HG03280 (cell line): ENCODE measurements around the gene SPATA45.
A peak's percentile ranks its signal among the peaks of the same experiment; 100 is the strongest.
"Not testable (repeated sequence)": the region's sequence is repeated elsewhere in the genome, so short reads cannot be mapped to it uniquely, and the experiment has no call there.

ENCODE experiments used
- ATAC-seq: cut with Tn5 transposase; IDR thresholded peaks from one replicate; pipeline ENCODE4 v1.9.1; 2021; ENCODE audit warnings: mild to moderate bottlenecking, moderate library complexity; ENCODE audit not compliant: unreplicated experiment

SPATA45 gene

DNA sequence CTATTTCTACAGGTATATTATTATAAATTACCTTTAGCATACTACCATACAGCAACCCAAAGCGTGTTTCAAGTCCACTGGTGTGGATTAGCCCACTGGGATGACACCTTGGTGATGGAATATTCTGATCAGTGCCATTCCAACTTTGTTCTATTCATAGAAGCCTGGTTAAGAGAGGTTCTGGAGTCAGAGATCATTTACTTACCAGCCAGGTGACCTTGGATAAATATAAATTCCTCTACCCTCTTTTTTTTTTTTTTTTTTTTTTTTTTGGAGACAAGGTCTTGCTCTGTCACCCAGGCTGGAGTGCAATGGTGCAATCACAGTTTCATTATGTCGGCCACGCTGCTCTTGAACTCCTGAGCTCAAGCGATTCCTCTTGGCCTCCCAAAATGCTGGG lies at the start of gene SPATA45:
Gene SPATA45 (minus strand): TSS at position 101 of the 400 bp plus-strand sequence. CDS start 11,500 bp downstream, outside the sequence.
- ATAC-seq = no peak

DNA sequence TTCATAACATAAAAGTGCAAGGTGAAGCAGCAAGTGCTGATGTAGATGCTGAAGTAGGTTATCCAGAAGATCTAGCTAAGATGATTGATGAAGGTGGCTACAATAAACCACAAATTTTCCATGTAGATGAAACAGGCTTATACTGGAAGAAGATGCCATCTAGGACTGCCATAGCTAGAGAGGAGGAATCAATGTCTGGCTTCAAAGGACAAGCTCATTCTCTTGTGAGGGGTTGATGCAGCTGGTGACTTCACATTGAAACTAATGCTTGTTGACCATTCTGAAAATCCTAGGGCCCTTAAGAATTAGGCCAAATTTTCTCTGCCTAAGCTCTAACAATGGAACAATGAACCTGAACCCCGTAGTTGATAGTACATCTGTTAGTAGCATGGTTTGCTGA lies 44.7 kb upstream of the SPATA45 start:
- ATAC-seq = no peak

DNA sequence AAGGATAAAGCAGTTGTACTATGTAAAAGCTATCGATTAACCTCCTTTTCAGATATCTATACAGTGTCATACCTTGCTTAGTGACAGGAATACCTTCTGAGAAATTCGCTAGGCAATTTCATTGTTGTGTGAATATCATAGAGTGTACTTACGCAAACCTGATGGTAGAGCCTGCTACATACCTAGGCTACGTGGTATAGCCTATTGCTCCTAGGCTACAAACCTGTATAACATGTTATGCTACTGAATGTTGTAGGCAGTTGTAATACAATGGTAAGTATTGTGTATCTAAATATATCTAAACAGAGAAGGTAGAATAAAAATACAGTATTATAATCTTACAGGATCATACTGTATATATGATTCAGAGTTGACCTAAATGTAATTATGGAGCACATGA lies 37.1 kb upstream of the SPATA45 start:
- no peak for ATAC-seq

DNA sequence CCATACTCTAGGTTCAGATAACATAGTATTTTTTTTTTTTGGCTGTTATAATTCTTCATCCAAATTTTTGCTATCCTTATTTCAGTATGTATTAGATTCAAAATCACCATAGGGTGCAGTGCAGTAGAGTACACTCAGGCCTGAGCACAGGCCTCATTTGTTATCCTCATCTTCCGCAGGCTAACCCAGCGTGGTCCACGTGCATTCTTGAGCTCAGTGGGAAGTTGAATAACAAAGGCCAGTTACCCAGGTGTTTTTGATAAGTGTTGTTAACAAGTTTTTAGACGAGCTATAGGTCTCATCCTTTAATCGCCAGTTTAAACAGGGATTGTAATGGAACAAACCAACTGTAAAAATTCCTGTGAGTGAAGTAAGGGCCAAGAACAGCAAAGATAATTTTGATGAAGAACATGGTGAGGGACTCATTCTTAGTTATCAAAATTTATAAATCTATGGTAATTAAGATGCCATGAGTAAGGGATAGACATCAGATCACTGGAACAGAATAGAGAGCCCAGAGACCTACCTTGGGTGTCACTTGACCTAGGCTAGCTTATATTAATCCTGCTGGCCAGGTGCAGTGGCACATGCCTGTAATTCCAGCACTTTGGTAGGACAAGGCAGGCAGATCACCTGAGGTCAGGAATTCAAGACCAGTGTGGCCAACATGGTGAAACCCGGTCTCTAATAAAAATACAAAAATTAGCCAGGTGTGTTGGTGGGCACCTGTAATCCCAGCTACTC lies 32.7 kb upstream of the SPATA45 start:
- no peak for ATAC-seq

DNA sequence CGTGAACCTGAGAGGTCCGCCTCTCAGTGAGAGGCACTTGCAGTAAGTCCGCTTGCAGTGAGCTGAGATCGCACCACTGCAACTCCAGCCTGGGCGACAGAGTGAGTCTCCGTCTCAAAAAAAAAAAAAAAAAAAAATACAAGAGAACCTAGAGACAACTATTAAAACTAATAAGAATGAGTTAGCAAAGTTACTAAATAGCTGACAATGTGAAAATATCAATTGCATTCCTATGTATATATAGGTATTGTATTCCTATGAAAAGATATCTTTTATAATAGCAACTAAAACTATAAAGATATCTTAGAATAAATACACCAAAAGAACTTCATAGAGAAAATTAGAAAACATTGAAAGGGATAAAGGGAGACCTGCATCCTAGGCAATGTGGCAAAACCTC lies 31.0 kb upstream of the SPATA45 start:
- ATAC-seq = no peak

DNA sequence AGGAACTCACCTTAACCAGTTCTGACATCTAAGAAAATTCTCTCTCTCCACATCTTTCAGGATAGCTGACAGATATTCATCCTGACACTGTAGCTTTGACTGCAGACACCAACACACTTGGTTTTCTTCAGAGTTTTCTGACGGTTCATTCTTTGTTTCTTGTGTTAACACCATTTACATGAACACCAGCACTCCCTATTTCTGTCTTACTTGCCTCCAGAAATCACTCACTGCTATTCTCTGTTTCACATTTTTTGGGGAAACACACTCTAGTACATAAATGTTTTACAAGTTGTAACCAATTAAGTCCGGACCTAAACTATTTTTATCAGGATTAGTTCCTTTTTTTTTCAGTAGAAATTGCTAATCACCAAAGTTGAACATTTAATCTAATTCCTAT lies 26.1 kb upstream of the SPATA45 start:
- no peak for ATAC-seq

DNA sequence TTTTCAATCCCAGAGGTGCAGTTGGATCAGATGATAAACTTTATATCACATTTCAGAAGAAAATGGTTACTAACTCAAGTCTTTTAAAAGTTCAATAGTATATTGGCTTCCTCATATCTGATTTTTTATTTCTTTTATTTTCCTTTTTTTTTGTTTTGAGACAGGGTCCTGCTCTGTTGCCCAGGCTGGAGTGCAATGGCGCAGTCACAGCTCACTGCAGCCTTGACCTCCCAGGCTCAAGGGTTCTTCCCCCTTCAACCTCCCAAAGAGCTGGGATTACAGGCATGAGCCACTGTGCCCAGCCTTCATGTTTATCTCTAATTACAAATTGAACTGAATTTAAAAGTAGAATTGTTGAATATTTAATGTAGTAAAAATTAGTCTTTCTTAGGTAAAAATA lies 24.5 kb upstream of the SPATA45 start:
- no peak for ATAC-seq

DNA sequence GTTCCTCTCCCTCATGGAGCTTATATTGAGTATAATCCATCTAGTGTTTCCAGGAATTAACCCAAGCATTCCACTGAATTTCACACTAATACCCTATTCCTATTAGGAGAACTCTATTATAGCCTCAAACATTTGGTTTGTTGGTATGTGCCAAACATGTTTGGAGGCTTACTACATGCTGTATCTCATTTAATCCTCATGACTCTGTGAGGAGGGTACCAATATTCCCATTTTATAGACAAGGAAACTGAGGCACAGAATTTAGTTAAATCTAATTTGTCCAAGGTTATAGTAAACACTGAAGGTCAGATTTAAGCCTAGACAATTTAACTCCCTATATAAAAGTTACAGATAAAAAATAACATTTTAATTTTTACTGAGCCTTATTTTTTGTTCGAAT lies 19.7 kb upstream of the SPATA45 start:
- ATAC-seq = no peak

DNA sequence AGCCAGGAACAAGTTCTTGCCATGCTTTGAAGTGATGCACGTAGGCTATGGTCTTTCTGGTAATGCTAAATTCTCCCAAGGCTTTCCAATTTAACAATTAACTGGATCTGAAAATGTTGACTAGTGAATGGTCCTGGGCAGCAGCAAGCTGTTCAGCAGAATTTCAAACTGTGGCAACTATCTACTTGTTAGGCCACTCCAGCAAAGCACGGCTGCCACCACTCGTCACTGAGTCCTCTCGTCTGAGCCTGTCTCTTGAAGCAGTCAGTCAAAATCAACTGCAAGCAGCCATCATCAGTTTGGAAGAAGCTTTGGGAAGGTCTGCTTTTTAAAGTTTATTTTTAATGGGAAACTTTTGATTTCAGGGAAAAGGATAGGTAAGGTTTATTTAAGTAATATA lies 16.8 kb upstream of the SPATA45 start:
- no peak for ATAC-seq

DNA sequence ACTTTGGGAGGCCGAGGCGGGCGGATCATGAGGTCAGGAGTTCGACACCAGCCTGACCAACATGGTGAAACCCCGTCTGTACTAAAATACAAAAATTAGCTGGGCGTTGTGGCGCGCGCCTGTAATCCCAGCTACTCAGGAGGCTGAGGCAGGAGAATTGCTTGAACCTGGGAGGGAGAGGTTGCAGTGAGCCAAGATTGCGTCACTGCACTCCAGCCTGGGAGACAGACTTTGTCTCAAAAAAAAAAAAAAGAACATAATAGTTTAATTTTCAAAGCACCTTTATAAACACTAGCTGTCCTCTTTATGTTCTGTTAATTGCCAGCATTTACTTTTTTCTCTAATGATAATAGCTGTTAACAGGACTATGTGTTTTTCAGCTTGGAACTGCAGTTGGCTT lies 15.9 kb upstream of the SPATA45 start:
- ATAC-seq = not testable (repeated sequence)

DNA sequence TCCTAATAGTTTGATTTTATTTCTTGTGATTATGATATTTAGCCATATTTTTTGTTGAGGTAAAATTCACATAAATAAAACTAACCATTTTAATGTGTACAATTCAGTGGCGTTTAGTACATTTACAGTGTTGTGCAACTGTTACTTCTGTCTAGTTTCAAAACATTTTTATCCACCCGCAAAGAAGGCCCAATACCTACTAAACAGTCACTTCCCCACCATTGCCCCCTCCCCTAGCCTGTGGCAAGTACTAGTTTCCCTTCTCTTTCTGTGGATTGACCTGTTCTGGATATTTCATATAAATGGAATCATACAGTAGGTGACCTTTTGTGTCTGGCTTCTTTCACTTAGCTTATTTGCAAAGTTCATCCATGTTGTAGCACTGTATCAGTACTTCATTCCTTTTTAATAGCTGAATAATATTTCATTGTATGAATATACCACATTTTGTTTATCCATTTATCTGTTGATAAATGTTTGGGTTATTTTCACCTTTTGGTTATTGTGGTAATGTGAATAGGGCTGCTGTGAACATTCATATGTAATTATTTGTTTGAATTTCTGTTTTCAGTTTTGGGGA lies 14.8 kb upstream of the SPATA45 start:
- no peak for ATAC-seq

DNA sequence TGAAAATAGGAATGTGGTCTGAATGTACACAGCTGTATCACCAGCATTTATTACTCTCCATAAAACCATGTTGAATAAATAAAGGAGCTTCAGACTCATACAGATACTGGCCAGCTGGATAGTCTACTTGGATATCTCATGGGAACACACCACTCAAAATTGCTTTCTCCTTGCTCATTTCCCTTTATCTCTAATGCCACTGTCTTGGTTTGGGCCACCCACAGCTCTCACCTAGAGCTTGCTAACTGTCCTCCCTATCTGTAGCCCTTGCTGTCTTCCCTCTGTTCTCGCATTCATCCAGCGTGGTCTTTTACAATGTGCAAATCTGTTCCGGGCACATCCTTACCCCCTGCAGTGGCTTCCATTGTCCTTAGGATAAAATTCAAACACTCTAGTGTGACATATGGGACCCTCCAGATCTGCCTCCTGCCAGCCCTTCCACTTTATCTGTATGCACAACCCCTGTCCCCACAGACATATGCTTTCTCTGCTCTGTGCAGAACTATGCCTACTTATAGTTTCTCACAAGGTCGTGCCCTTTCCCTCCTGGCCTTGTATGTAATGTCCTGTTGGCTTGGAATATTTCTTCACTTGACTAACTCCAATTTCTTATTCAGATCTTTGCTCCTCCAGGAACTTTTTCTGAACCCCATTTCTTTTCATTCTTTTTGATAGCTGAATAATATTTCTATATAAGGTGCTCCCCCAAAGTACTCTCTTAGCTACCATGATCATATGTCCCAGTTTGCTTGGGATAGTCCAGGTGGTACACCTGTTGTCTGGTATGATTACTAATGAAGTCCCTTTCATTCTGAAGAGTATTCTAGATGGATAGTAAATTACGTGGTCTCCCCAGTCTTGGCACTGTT lies 13.5 kb upstream of the SPATA45 start:
- ATAC-seq = no peak

DNA sequence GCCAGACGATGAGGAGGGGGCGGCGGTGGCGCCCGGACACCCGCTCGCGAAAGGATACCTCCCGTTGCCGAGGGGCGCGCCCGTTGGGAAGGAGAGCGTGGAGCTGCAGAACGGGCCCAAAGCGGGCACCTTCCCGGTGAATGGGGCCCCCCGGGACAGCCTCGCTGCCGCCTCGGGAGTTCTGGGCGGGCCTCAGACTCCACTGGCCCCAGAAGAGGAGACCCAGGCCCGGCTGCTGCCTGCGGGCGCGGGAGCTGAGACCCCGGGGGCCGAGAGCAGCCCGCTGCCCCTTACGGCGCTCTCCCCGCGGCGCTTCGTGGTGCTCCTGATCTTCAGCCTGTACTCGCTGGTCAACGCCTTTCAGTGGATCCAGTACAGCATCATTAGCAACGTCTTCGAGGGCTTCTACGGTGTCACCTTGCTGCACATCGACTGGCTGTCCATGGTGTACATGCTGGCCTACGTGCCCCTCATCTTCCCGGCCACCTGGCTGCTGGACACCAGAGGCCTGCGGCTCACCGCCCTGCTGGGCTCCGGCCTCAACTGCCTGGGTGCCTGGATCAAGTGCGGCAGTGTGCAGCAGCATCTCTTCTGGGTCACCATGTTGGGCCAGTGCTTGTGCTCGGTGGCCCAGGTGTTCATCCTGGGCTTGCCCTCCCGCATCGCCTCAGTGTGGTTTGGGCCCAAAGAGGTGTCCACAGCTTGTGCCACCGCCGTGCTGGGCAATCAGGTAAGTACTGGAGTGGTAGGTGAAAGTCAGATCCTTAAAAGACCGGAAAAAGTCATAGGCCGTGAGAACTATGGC lies 11.2 kb upstream of the SPATA45 start:
- peak; percentile 23 for ATAC-seq

DNA sequence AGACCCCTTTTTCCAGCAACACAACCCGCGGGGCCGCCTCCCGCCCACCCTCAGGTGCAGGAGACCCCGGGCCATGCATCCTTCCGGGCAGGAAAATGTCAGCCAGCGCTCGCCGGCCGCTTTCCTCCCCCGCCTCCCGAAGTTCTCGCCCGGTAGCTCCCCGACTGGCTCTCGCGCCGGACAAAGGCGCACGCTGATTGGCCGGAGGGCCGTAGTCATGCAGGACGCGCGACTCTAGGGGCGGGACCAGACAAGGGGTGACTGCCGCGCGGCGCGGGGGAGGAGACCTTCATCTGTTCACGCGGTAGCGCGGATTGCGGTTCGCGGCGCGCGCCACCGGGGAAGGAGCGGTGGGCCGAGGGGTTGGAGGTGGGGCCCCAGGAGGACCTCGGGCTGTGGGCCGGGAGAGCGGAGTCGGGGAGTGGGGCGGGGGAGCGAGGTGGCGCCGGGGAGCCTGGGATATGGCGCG lies 10.6 kb upstream of the SPATA45 start, which contains the start of gene FLVCR1:
Gene FLVCR1 (plus strand): TSS at position 284 of the 469 bp plus-strand sequence. CDS start 178 bp downstream, at position 462.
- peak; percentile 98 for ATAC-seq

DNA sequence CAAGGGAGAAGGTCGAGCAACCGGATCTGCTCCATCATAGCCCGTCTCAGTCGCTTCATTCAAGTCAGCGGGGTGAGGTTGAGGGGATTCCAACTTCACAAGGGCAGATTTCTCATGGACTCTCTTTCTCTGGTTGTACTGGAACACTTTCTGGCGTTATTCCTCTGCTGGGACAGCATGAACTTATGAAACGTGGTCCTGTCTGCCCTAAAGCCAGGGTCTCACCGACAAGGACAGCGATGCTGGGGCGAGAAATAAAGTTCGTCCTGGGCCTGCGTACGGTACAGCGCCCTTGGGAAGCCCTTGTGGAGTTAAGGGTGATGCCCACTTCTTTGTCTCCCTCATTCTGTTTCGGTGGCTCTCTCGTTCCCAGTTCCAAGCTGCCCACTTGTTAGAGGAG lies 9.3 kb upstream of the SPATA45 start:
- ATAC-seq = no peak

DNA sequence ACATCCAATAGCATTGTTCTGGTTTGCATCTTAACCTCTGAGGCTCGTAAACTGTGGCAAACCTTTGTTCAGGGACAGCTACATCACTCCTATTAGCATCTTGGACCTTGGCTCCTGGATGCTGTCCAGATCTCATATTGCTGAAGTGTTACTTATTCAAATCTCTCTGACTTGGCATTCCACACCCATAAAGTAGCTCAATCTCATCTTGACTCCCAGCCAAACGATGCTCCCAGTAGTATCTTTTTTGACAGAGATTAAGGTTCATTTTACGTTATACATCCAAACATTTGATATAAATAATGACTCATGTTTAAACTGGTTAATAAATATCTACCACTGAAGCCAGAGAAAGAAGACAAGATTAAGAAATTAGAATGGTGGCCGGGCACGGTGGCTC lies 6.2 kb upstream of the SPATA45 start:
- ATAC-seq = no peak

DNA sequence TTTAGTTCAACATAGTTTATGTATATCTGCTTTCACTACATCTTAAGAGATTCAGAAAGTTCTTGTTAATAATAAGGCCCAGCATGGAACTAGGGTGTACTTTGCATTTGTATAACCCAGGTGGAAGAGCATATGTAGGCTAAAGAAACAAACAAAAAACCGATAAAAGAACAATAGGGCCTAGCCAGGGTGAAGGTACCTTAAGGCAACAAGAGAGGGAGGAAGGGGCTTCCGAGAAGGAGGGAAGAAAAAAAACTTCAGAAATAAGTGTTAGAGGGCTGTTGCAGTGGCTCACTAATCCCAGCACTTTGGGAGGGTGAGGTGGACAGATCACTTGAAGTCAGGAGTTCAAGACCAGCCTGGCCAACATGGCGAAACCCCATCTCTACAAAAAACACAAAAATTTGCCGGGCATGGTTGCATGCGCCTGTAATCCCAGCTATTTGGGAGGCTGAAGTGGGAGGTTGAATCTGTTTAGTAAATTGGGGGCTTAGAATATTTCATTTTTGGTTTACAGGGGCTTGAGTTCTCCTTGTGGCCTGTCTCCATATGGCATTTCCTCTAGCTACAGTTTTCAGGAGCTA lies 4.7 kb upstream of the SPATA45 start:
- ATAC-seq = no peak

DNA sequence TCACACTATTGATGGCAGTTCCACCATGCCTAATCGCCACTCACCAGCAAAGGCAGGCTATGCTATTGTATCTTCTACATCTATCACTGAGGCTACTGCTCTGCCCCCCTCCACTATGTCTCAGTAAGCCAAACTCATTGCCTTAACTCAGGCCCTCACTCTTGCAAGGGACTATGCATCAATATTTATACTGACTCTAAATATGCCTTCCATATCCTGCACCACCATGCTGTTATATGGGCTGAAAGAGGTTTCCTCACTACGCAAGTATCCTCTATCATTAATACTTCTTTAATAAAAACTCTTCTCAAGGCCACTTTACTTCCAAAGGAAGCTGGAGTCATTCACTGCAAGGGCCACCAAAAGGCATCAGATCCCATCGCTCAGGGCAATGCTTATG lies 2.9 kb downstream of the SPATA45 start:
- ATAC-seq = not testable (repeated sequence)

DNA sequence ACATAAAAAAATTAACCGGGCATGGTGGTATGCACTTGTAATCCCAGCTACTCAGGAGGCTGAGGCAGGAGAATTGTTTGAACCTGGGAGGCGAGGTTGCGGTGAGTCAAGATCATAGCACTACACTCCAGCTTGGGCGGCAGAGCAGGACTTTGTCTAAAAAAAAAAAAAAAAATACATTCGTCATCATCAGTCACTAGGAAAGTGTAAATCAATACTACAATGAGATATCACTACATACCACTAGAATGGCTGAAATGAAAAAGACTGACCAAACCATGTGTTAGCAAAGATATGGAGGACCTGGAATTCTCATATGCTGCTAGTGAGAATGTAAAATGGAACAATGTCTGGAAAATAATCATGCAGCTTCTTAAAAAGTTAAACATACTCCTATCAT lies 9.3 kb downstream of the SPATA45 start:
- ATAC-seq = no peak
